HG02588 (cell line): ENCODE measurements around the gene DRAM1.
A peak's percentile ranks its signal among the peaks of the same experiment; 100 is the strongest.

Experiments used
- ATAC-seq: cut with Tn5 transposase; IDR thresholded peaks from one replicate; pipeline ENCODE4 v1.9.1; 2021; ENCODE audit warnings: mild to moderate bottlenecking, moderate library complexity; ENCODE audit not compliant: unreplicated experiment

The DRAM1 gene

GRCh38 chr12:101876861-101877805 lies at the start of gene DRAM1:
Gene DRAM1 (plus strand): TSS chr12:101877580. CDS start chr12:101877790, 210 bp downstream.
- peak; percentile 88 for ATAC-seq

GRCh38 chr12:101828463-101829196 lies 48.8 kb upstream of the DRAM1 start:
- no peak for ATAC-seq

GRCh38 chr12:101829639-101830366 lies 47.6 kb upstream of the DRAM1 start:
- no peak for ATAC-seq

- peak; percentile 92 for ATAC-seq
Observed at GRCh38 chr12:101830367-101831325, 46.7 kb upstream of the DRAM1 start, which contains the start of gene GNPTAB. Gene GNPTAB (minus strand): TSS chr12:101830959. CDS start chr12:101830675, 284 bp downstream.

GRCh38 chr12:101832030-101832429 lies 45.4 kb upstream of the DRAM1 start:
- no peak for ATAC-seq

- ATAC-seq, result no peak
Observed at GRCh38 chr12:101838628-101839323, 38.6 kb upstream of the DRAM1 start.

GRCh38 chr12:101839324-101840283 lies 37.8 kb upstream of the DRAM1 start:
- ATAC-seq, result no peak

- ATAC-seq, result no peak
Observed at GRCh38 chr12:101841069-101841468, 36.3 kb upstream of the DRAM1 start.

GRCh38 chr12:101845137-101845711 lies 32.2 kb upstream of the DRAM1 start:
- ATAC-seq, result no peak

- ATAC-seq, result no peak
Observed at GRCh38 chr12:101847325-101847724, 30.1 kb upstream of the DRAM1 start.

GRCh38 chr12:101850199-101850598 lies 27.2 kb upstream of the DRAM1 start:
- no peak for ATAC-seq

- ATAC-seq, result no peak
Observed at GRCh38 chr12:101852998-101853397, 24.4 kb upstream of the DRAM1 start.

GRCh38 chr12:101854747-101855146 lies 22.6 kb upstream of the DRAM1 start:
- peak; percentile 43 for ATAC-seq

- no peak for ATAC-seq
Observed at GRCh38 chr12:101855364-101855884, 22.0 kb upstream of the DRAM1 start.

- no peak for ATAC-seq
Observed at GRCh38 chr12:101855976-101856375, 21.4 kb upstream of the DRAM1 start.

GRCh38 chr12:101856614-101857013 lies 20.8 kb upstream of the DRAM1 start:
- ATAC-seq, result peak; percentile 12

GRCh38 chr12:101857043-101857558 lies 20.3 kb upstream of the DRAM1 start:
- ATAC-seq, result peak; percentile 43
